Left lung (tissue), 14 donors: ENCODE data around the gene TTC29. TPM values are rescaled to one million over a fixed set of nuclear protein-coding genes. Genes with fewer than 3 reads are reported as not detected.

ENCODE experiments used
- ATAC-seq: fragments of 200-7000 bp; cut with Tn5 transposase; one replicate; pipeline ENCODE4 v1.9.1; 2020; ENCODE audit warnings: moderate library complexity
- DNase-seq, 4 donors: peaks; one replicate each; pipeline ENCODE4 v3.0.0-alpha.2; 2013 to 2020
- H3K27ac ChIP-seq, 2 donors: fragments of 200-600 bp; sonication (generic) in 1 of 2; one replicate each; pipeline versions ENCODE4 v1.5.0 to v1.8.0; 2020 to 2021
- H3K27me3 ChIP-seq, 2 donors: fragments of 200-600 bp; sonication (generic) in 1 of 2; one replicate each; pipeline versions ENCODE4 v1.5.0 to v1.8.0; 2020 to 2021
- H3K36me3 ChIP-seq, 2 donors: fragments of 200-600 bp; sonication (generic) in 1 of 2; one replicate each; pipeline versions ENCODE4 v1.5.0 to v1.8.0; 2020 to 2021
- H3K4me1 ChIP-seq, 2 donors: fragments of 200-600 bp; one replicate each; pipeline ENCODE4 v1.8.0; 2021
- H3K4me3 ChIP-seq, 2 donors: fragments of 200-600 bp; sonication (generic) in 1 of 2; one replicate each; pipeline versions ENCODE4 v1.5.0 to v1.8.0; 2020 to 2021; ENCODE audit warnings: mild to moderate bottlenecking in 1 of 2
- H3K9me3 ChIP-seq, 2 donors: fragments of 200-600 bp; sonication (generic) in 1 of 2; one replicate each; pipeline versions ENCODE4 v1.5.0 to v1.8.0; 2020 to 2021
- intact Hi-C, 2 donors: fragments of 100-400 bp; cut with DNase I; formaldehyde crosslinking; loops; one replicate each; pipeline versions ENCODE4 v1.11.2 to v1.14.2; 2022
- long read RNA-seq, 12 donors: library from polyadenylated mRNA in 2 of 12; unstranded in 2 of 12; transcript quantifications; one replicate each; pipeline ENCODE4 v2.0.0 and lab custom pipeline, GENCODE V29; 2019 to 2026
- polyA plus RNA-seq, 6 donors: library from polyadenylated mRNA; unstranded; fragments of 120-200 nt; gene quantifications; one replicate each; pipeline ENCODE4 v1.2.1, GENCODE V29; 2013; ENCODE audit not compliant: insufficient read length in 6 of 6
- total RNA-seq, 2 donors: library from RNA; stranded (reverse); fragmentation: NEBNext Ultra II Directional; extraction: Animal tissue kit (Norgen Biotek cat#: 25700); gene quantifications; one replicate each; pipeline ENCODE4 v1.2.1, GENCODE V29; 2021
- TF ChIP-seq, protein P1 (sequence below), 2 donors: fragments of 200-600 bp; sonication (generic) in 1 of 2; IDR thresholded peaks; one replicate each; pipeline versions ENCODE4 v1.5.0 to v1.8.0; 2021; ENCODE audit warnings: antibody characterized with exemption in 2 of 2
- donor health status: DM: no; HTN: yes; CAD: no.
- donor health status: DM: no; HTN: no; CAD: no.

TTC29 gene, protein sequence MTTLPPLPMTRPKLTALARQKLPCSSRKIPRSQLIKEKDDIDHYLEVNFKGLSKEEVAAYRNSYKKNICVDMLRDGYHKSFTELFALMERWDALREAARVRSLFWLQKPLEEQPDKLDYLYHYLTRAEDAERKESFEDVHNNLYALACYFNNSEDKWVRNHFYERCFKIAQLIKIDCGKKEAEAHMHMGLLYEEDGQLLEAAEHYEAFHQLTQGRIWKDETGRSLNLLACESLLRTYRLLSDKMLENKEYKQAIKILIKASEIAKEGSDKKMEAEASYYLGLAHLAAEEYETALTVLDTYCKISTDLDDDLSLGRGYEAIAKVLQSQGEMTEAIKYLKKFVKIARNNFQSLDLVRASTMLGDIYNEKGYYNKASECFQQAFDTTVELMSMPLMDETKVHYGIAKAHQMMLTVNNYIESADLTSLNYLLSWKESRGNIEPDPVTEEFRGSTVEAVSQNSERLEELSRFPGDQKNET
- total RNA-seq, result 1 to 10 TPM in 1 of 2 donors, not detected in 1; 2.3 TPM
- polyA plus RNA-seq, result 1 to 10 TPM in 4 of 6 donors, under 1 TPM in 2; 0.47 to 2.7 (median 1.5) TPM
- long read RNA-seq, donor 1, partial matches to known transcripts, result 0 of 2 reads
- long read RNA-seq, donor 1, other reads (novel, unspliced or antisense), result 0 of 2 reads
- long read RNA-seq, donor 2, result 0 reads
- long read RNA-seq, donor 3, result 0 reads
- long read RNA-seq, donor 4, result 0 reads
- long read RNA-seq, donor 5, result 0 reads
- long read RNA-seq, donor 6, result 0 reads
- long read RNA-seq, donor 7, result 0 reads
- long read RNA-seq, donor 8, result 0 reads
- long read RNA-seq, donor 9, result 0 reads
- long read RNA-seq, donor 10, partial matches to known transcripts, result 0 of 1 reads
- long read RNA-seq, donor 10, other reads (novel, unspliced or antisense), result 0 of 1 reads
- long read RNA-seq, donor 11, result 0 reads
- long read RNA-seq, donor 12, partial matches to known transcripts, result 0 of 1 reads
- long read RNA-seq, donor 12, other reads (novel, unspliced or antisense), result 0 of 1 reads

DNA sequence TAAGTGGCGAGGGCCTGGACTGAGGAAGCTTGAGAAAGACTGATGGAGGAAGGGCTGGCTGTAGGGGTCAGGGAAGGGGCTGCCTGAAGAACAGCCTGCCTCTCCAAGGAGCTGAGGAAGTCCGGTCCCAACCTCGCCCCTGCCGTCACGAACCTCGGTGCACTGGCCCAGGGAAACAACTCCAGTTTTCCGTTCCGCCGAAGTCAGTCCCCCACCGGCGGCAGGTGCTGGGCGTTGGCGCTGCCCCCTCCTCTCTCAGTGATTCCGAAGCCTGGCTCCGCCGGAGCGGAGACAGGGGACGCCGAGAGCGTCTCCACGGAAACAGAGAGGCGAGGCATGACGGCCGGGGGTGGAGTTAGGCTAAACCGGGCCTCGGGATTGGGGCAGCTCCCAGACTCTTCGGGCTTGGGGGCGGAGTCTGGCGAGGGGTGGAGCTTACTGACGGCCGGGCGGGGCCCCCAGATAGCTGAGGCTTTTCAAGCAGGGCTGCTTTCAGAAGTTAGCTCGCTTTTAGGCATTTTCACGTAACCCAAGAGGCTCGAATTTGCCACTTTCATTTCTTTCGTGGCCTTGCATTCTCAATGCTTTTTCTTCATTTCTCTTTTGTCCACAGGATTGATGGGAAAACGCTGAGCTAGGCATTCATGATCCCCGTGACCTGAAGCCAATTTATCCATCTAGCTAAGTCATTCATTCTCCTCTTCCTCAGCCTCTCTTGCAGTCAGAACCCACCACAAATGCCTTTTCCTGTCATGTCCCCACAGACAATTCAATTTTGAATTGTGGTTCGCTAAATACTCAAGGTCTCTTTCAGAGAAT is at the start of gene TTC29:
TTC29 (minus strand) TSS at position 309 of the 819 bp plus-strand sequence. CDS start 5,969 bp downstream, outside the sequence.
- peak; percentile 100 for ATAC-seq
- intact Hi-C loops, result no loop called here

DNA sequence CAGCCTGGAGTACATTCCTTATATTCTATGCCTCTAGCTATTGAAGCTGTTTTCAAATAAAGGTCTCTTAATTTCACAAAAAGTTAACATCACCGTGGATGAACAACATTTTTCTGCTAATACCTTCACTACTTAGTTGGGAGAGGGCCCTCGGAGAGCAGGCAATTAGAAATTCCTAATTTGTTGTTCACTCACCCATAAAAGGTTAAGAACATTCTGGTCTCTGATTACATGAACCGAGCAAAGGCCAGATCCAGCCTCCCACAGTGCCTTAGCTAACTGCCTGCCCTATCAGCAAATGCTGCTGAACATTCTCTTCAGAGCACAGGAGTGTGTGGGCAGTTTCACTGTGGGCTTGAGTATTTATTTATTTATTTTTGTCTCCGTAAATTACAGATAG is 36.0 kb upstream of the TTC29 start:
- Histone ChIP-seq H3K4me1 (no peaks in the 10 kb centered on the region), H3K27ac (no peak overlapping the region), H3K36me3 (no peaks in the 10 kb centered on the region), H3K9me3 (no peaks in the 10 kb centered on the region), H3K4me3 (no peak overlapping the region), H3K27me3 (no peaks in the 10 kb centered on the region)
- no peak for DNase-seq
- TF ChIP-seq, protein P1, sequence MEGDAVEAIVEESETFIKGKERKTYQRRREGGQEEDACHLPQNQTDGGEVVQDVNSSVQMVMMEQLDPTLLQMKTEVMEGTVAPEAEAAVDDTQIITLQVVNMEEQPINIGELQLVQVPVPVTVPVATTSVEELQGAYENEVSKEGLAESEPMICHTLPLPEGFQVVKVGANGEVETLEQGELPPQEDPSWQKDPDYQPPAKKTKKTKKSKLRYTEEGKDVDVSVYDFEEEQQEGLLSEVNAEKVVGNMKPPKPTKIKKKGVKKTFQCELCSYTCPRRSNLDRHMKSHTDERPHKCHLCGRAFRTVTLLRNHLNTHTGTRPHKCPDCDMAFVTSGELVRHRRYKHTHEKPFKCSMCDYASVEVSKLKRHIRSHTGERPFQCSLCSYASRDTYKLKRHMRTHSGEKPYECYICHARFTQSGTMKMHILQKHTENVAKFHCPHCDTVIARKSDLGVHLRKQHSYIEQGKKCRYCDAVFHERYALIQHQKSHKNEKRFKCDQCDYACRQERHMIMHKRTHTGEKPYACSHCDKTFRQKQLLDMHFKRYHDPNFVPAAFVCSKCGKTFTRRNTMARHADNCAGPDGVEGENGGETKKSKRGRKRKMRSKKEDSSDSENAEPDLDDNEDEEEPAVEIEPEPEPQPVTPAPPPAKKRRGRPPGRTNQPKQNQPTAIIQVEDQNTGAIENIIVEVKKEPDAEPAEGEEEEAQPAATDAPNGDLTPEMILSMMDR (IDR thresholded peaks at IDR 0.05), result no peak
- ATAC-seq, result no peak
- intact Hi-C loops, result no loop called here

More for the DNA sequence above, at the start of gene TTC29:
- TF ChIP-seq, protein P1 (IDR thresholded peaks at IDR 0.05), result no peak
- peak within 1 kb of the TSS; percentile 31 to 49 for H3K4me3 ChIP-seq
- no peaks in the 10 kb centered on the region for H3K36me3 ChIP-seq
- H3K27ac ChIP-seq, result no peak within 1 kb of the TSS
- H3K4me1 ChIP-seq, result peaks cover 6 to 14% of the 10 kb centered on the region in 2 donors
- H3K9me3 ChIP-seq, result no peaks in the 10 kb centered on the region
- peak; percentile 86 to 95 (median 94) for DNase-seq
- H3K27me3 ChIP-seq, result peaks cover 3 to 17% of the 10 kb centered on the region in 2 donors

DNA sequence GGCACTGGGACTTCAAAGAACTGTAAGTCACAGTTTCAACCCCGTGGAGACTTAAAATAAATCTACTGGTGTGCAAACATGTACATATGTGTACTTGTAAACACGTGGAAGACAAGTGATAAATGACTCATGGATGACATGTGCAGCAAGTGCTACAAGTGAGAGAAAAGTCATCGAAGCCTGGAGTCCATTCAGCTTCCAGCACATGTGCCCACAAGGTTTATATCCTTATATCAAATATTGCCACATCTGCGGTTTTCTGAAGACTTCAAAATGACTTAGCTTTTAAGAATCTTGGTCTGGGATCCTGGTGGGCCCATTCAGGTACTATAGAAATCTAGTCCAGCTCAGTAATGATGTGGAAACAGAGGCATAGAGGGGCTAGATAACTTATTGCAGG is 33.0 kb upstream of the TTC29 start:
- H3K27ac ChIP-seq, result no peak overlapping the region
- no peaks in the 10 kb centered on the region for H3K27me3 ChIP-seq
- no peak overlapping the region for H3K4me3 ChIP-seq
- ATAC-seq, result no peak
- no peak for DNase-seq
- no peaks in the 10 kb centered on the region for H3K36me3 ChIP-seq
- TF ChIP-seq, protein P1 (IDR thresholded peaks at IDR 0.05), result no peak
- H3K9me3 ChIP-seq, result no peaks in the 10 kb centered on the region
- no peaks in the 10 kb centered on the region for H3K4me1 ChIP-seq
- intact Hi-C loops, result no loop called here

DNA sequence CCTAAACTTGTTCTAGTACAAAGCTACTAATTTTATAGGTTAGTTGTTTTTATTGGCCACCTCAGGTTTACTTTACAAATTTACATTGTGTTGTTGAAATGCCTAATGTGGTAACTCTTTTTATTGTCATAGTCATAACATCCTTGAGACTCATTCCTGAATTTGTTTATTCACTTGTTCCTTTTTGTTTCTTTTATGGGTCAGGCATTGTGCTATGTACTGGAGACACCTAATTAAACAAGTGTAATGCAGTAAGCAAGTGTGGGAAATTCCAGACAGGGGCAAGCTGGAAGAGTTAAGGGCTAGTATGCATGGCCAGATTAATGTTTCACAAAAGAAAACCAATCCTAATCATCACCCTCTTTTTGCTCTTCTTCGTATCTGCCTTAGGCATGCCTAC is 30.5 kb upstream of the TTC29 start:
- Histone ChIP-seq H3K4me1 (no peaks in the 10 kb centered on the region), H3K27me3 (no peaks in the 10 kb centered on the region), H3K27ac (no peak overlapping the region), H3K9me3 (no peaks in the 10 kb centered on the region), H3K36me3 (no peaks in the 10 kb centered on the region), H3K4me3 (no peak overlapping the region)
- no peak for DNase-seq
- TF ChIP-seq, protein P1 (IDR thresholded peaks at IDR 0.05), result no peak
- intact Hi-C loops, result no loop called here
- ATAC-seq, result no peak
